GM12878 (cell line): ENCODE results near the gene PLEKHA7. TPM values are rescaled to one million over a fixed set of nuclear protein-coding genes. Genes with fewer than 3 reads are reported as not detected.

Source experiments
- IKZF1 ChIP-seq: fragments of 450-650 bp; conservative IDR thresholded peaks from 2 replicates; pipeline ENCODE4 v1.6.1; 2017; ENCODE audit warnings: antibody characterized with exemption, mild to moderate bottlenecking
- IKZF2 ChIP-seq, 2 experiments: fragments of 450-650 bp; IDR thresholded peaks; 2 replicates each; pipeline ENCODE4 v1.6.1; 2017; ENCODE audit warnings: mild to moderate bottlenecking in 2 of 2, moderate library complexity in 2 of 2
- JUNB ChIP-seq: IDR thresholded peaks from 2 replicates; pipeline ENCODE4 v1.6.1; 2016; ENCODE audit warnings: antibody characterized with exemption, mild to moderate bottlenecking
- NR2C1 ChIP-seq: fragments of 450-650 bp; IDR thresholded peaks from 2 replicates; pipeline ENCODE4 v1.6.1; 2017; ENCODE audit warnings: antibody characterized with exemption, mild to moderate bottlenecking, moderate library complexity
- SIN3A ChIP-seq: IDR thresholded peaks from 2 replicates; pipeline ENCODE4 v1.6.1; 2012; ENCODE audit warnings: low read depth, low read length, improper control_type of control experiment
- SIX5 ChIP-seq: IDR thresholded peaks from 2 replicates; pipeline ENCODE4 v1.6.1; 2011; ENCODE audit warnings: mild to moderate bottlenecking, low read depth, low read length, moderate library complexity; ENCODE audit not compliant: severe bottlenecking
- SPI1 ChIP-seq: IDR thresholded peaks from 2 replicates; pipeline ENCODE4 v1.6.1; 2011; ENCODE audit warnings: low read depth, mild to moderate bottlenecking, low read length, moderate library complexity, borderline replicate concordance; ENCODE audit not compliant: insufficient read depth
- ZNF592 ChIP-seq: fragments of 450-650 bp; IDR thresholded peaks from 2 replicates; pipeline ENCODE4 v1.6.1; 2017; ENCODE audit warnings: mild to moderate bottlenecking, moderate library complexity
- ZZZ3 ChIP-seq: IDR thresholded peaks from 2 replicates; pipeline ENCODE4 v1.6.1; 2011; ENCODE audit warnings: low read depth; ENCODE audit not compliant: control insufficient read depth, insufficient read length
- polyA plus RNA-seq, 11 experiments: library from polyadenylated mRNA; depleted of rRNA in 4 of 11; unstranded in 6 of 11; stranded (reverse) in 5 of 11; fragments of >200 nt; fragmentation: Nextera tagmentation in 4 of 11; fragmentation: Illumina TruSeq in 1 of 11; extraction: Ambion mirVana in 4 of 11; extraction: Trizol in 1 of 11; gene quantifications; 1 replicate in 1 of 11; 2 replicates in 10 of 11; pipeline versions ENCODE4 v1.2.1 to v1.2.3, GENCODE V29; 2011 to 2016; ENCODE audit warnings: inconsistent platforms in 2 of 11, missing spikeins in 2 of 11, low read depth in 1 of 11
- total RNA-seq, 4 experiments: library from RNA; depleted of rRNA in 3 of 4; stranded (reverse); fragments of >200 nt in 3 of 4; fragmentation: Illumina TruSeq in 1 of 4; extraction: Trizol in 1 of 4; gene quantifications; 2 replicates each; pipeline versions ENCODE4 v1.2.1 to v1.2.3, GENCODE V29; 2013 to 2021
- TF ChIP-seq, protein P1 (sequence below): fragments of 450-650 bp; IDR thresholded peaks from 2 replicates; pipeline ENCODE4 v1.6.1; 2017; ENCODE audit warnings: mild to moderate bottlenecking
- TF ChIP-seq, protein P2 (sequence below): fragments of 450-650 bp; IDR thresholded peaks from 2 replicates; pipeline ENCODE4 v1.6.1; 2017; ENCODE audit warnings: low read depth, mild to moderate bottlenecking, moderate library complexity

The PLEKHA7 gene
- total and polyA plus RNA-seq, 10 of the 15 experiments (the other 5 are each of a cell fraction or from before 2014, with no cell fraction given): 0.45 to 5.3 (median 2.1) TPM

- TF ChIP-seq SPI1 (no peak), IKZF2 (IDR thresholded peaks at IDR 0.05) (no peak), ZNF592 (no peak), JUNB (no peak), ZZZ3 (no peak), IKZF1 (no peak), SIX5 (no peak), SIN3A (no peak), NR2C1 (no peak)
- TF ChIP-seq, protein P1, sequence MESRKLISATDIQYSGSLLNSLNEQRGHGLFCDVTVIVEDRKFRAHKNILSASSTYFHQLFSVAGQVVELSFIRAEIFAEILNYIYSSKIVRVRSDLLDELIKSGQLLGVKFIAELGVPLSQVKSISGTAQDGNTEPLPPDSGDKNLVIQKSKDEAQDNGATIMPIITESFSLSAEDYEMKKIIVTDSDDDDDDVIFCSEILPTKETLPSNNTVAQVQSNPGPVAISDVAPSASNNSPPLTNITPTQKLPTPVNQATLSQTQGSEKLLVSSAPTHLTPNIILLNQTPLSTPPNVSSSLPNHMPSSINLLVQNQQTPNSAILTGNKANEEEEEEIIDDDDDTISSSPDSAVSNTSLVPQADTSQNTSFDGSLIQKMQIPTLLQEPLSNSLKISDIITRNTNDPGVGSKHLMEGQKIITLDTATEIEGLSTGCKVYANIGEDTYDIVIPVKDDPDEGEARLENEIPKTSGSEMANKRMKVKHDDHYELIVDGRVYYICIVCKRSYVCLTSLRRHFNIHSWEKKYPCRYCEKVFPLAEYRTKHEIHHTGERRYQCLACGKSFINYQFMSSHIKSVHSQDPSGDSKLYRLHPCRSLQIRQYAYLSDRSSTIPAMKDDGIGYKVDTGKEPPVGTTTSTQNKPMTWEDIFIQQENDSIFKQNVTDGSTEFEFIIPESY: no peak
- TF ChIP-seq, protein P2, sequence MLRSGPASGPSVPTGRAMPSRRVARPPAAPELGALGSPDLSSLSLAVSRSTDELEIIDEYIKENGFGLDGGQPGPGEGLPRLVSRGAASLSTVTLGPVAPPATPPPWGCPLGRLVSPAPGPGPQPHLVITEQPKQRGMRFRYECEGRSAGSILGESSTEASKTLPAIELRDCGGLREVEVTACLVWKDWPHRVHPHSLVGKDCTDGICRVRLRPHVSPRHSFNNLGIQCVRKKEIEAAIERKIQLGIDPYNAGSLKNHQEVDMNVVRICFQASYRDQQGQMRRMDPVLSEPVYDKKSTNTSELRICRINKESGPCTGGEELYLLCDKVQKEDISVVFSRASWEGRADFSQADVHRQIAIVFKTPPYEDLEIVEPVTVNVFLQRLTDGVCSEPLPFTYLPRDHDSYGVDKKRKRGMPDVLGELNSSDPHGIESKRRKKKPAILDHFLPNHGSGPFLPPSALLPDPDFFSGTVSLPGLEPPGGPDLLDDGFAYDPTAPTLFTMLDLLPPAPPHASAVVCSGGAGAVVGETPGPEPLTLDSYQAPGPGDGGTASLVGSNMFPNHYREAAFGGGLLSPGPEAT: no peak
Observed at GRCh38 chr11:16799221-16799620, 215.0 kb downstream of the PLEKHA7 start (continued).
